HG02852 (cell line): ENCODE data around the gene PRND.

Experiments
- ATAC-seq: cut with Tn5 transposase; IDR thresholded peaks from one replicate; pipeline ENCODE4 v1.9.1; 2021; ENCODE audit warnings: mild to moderate bottlenecking, moderate library complexity; ENCODE audit not compliant: unreplicated experiment

PRND gene

DNA sequence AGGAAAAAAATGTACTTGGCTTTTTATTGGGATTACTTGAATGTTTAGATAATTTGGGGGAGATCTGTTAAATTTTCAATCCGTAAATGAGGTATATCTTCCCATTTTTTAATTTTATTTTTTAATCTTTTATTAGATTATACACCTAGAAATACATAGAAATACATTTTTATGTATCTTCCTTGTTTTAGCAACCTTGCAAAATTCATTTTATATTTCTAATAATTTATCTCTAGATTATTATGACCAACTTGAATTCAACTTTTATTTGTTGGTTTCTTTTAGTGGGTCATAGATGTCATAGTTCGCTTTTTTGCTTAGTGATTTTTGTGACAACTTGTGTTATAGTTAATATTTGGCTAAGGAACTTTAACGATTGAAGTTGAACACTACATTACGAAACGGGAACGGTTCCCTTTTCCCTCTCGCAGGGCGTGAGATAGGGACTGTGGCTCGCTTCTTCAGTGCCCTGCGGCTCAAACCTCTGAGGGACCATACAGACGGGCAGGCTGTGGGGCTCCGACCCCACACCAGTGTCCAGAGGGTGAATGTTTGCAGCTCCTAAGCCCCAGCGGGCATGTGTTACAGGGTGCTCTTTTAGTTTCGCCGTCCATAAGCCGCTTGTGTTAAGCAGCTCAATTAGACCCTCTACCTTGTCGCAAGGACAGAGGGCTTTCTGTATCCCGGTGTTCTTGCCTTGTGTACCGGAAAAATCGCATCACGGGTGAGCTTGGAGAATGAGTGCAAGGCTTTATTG lies 53.8 kb downstream of the PRND start:
- ATAC-seq, result no peak

DNA sequence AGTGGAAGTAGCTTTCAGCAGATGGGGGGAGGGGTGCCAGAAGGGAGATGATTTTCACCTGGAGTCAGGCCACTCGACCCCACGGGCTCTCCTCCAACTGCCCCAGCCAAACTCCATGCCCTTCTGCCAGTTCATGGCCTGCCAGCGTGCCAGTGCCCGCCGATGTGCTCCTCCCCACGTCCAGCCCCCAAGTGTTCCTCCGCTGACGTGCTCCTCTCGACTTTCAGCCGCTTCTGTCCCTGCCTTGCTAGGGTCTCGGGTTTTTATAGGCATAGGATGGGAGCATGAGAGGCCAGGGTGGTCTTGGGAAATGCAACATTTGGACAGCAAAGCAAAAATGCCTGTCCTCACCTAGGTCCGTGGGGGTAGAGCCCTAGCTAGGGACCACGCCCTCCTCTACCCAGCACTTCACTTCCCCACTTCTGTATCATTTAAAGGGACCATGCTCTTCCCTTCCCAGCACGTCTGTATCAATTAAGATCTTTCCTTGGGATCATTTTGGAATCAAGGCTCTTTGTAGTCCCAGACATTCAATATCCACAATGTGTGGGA lies 54.4 kb downstream of the PRND start:
- ATAC-seq, result no peak
